ENCODE results near the gene DNAJC8. TPM values are rescaled to one million over a fixed set of nuclear protein-coding genes. Genes with fewer than 3 reads are reported as not detected.

DNAJC8 gene
- total RNA-seq, 1 experiment from 2014 or later: 60.0 TPM

DNA sequence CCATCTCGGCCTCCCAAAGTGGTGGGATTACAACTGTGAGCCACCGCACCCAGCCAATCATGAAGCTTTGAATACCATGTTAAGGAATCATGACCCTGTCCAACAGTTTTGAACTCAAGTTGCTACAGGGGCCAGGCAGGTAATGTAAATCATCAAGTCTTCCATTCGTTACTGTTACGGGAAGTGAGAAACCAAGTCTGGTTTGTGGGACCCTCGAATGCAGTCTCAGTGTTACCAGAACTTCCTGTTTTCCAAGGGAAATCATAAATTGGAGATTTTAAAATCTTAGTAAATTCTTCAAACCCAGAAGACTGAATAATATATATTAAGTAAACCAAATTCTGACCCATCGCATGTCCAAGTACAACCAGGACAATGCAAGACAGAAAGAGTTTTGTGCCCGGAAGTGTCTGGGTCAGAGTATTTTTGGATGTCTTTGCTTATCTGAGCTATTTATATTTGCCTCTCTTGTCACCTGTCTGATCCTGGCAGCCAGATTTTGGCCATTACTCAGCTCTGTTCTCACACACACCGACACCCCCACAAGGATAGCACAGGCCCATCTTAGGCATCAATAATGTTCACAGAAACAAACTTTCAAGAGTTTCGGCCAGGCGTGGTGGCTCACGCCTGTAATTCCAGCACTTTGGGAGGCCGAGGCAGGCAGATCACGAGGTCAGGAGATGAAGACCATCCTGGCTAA lies 11.9 kb upstream of the DNAJC8 start:
- peaks cover 26% of the 10 kb centered on the region for H3K36me3 Mint-ChIP-seq (ENCODE audit: insufficient read depth, unreplicated experiment)

DNA sequence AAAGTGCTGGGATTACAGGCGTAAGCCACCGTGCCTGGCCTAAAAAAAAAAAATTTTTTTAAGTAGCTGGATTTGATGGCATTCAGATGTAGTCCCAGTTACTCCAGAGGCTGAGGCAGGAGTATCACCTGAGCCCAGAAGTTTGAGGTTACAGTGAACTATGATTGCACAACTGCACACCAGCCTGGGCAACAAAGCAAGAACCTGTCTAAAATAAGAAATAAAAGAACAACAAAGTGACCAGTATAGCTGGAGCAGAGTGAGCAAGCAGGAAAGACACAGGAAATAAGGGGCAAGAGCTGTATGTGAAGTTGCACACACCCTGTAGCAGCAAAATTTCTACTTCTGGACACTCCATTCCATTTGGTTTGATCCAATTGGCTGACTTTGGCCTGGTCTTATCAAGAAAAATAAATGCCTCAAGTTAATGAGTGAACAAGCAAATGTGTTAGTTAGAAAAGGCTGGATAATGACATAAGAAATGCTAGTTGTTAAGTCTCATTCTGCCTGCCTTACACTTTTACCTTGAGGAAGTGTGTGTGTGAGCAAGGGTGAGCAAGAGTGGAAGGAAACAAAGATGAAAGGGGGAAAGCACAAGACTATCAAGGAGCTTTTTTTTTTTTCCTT lies 11.0 kb upstream of the DNAJC8 start:
- intact Hi-C loops (cut with micrococcal nuclease): no loop called here
- Mint-ChIP-seq H3K36me3 (ENCODE audit: insufficient read depth, unreplicated experiment) (peaks cover 33% of the 10 kb centered on the region), H3K27ac (ENCODE audit: low read depth, unreplicated experiment) (no peak overlapping the region), H3K9me3 (ENCODE audit: unreplicated experiment) (no peaks in the 10 kb centered on the region), H3K27me3 (ENCODE audit: insufficient read depth, unreplicated experiment) (no peaks in the 10 kb centered on the region), H3K4me1 (ENCODE audit: insufficient read depth, unreplicated experiment) (peaks cover 36% of the 10 kb centered on the region), H3K4me3 (ENCODE audit: unreplicated experiment) (no peak overlapping the region)
- BruUV-seq (replicated peaks): no TSS peak
- POLR2A ChIA-PET: interaction anchor here (0.7 to 12.1 kb wide), 9 partner anchors 9 to 558 kb away, joined by 3 to 362 read pairs (median 4); partner anchors contain the start of genes ATP5IF1, DNAJC8, SESN2 and TAF12
- DNase-seq (ENCODE audit: unreplicated experiment): peak; percentile 41
- TF ChIP-seq, protein P1, sequence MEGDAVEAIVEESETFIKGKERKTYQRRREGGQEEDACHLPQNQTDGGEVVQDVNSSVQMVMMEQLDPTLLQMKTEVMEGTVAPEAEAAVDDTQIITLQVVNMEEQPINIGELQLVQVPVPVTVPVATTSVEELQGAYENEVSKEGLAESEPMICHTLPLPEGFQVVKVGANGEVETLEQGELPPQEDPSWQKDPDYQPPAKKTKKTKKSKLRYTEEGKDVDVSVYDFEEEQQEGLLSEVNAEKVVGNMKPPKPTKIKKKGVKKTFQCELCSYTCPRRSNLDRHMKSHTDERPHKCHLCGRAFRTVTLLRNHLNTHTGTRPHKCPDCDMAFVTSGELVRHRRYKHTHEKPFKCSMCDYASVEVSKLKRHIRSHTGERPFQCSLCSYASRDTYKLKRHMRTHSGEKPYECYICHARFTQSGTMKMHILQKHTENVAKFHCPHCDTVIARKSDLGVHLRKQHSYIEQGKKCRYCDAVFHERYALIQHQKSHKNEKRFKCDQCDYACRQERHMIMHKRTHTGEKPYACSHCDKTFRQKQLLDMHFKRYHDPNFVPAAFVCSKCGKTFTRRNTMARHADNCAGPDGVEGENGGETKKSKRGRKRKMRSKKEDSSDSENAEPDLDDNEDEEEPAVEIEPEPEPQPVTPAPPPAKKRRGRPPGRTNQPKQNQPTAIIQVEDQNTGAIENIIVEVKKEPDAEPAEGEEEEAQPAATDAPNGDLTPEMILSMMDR (IDR thresholded peaks at IDR 0.05; ENCODE audit: unreplicated experiment): no peak
- CTCF ChIA-PET: interaction anchor here (0.7 kb wide), 1 partner anchor 16 kb away, joined by 3 read pairs; the partner anchor contains the start of gene SESN2

More for the DNA sequence above, 11.9 kb upstream of the DNAJC8 start:
- Mint-ChIP-seq H3K27me3 (ENCODE audit: insufficient read depth, unreplicated experiment) (no peaks in the 10 kb centered on the region), H3K9me3 (ENCODE audit: unreplicated experiment) (no peaks in the 10 kb centered on the region), H3K27ac (ENCODE audit: low read depth, unreplicated experiment) (no peak overlapping the region), H3K4me3 (ENCODE audit: unreplicated experiment) (no peak overlapping the region), H3K4me1 (ENCODE audit: insufficient read depth, unreplicated experiment) (peaks cover 45% of the 10 kb centered on the region)
- CTCF ChIA-PET: interaction anchor here (0.7 kb wide), 1 partner anchor 15 kb away, joined by 3 read pairs; the partner anchor contains the start of gene SESN2
- POLR2A ChIA-PET: interaction anchor here (0.7 to 12.1 kb wide), 8 partner anchors 8 to 1908 kb away, joined by 3 to 362 read pairs (median 8); partner anchors contain the start of genes ATP5IF1, DNAJC8, MED18 and SESN2
- BruUV-seq (replicated peaks): no TSS peak
- intact Hi-C loops (cut with micrococcal nuclease): loop anchor here (5.0 kb wide), 2 partner anchors 163 to 273 kb away; no protein-coding TSS in a partner anchor
- TF ChIP-seq, protein P1 (IDR thresholded peaks at IDR 0.05; ENCODE audit: unreplicated experiment): no peak
- DNase-seq (ENCODE audit: unreplicated experiment): no peak

DNA sequence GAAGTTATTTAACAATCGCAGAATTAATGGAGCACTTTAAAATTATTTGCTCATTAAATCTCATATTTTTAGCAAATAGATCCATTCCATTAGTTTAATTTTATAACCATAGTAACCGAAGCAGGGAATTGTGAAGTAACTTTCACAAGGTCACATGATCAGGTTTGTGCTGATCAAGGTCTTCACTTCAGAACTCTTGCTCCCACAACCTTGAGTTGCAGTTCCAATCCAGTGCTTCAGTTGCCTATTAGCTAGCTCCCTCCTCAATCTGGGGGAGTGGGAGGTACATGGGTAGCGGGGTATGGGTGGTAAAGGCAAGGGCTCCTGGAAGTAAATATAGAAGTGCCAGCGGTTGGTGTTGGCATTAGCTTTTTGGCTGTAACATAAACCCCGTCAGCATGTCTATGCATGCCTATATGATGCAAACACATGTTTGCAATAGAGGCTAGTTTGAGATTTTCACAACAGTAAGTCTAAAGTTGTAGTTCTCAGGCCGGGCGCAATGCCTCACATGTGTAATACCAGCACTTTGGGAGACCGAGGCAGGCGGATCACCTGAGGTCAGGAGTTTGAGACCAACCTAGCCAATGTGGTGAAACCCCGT lies 8.9 kb upstream of the DNAJC8 start:
- TF ChIP-seq, protein P1 (IDR thresholded peaks at IDR 0.05; ENCODE audit: unreplicated experiment): no peak
- Mint-ChIP-seq H3K9me3 (ENCODE audit: unreplicated experiment) (no peaks in the 10 kb centered on the region), H3K27me3 (ENCODE audit: insufficient read depth, unreplicated experiment) (no peaks in the 10 kb centered on the region), H3K27ac (ENCODE audit: low read depth, unreplicated experiment) (peak overlapping the region; percentile 49), H3K36me3 (ENCODE audit: insufficient read depth, unreplicated experiment) (peaks cover 33% of the 10 kb centered on the region), H3K4me3 (ENCODE audit: unreplicated experiment) (peak overlapping the region; percentile 41), H3K4me1 (ENCODE audit: insufficient read depth, unreplicated experiment) (peaks cover 19% of the 10 kb centered on the region)
- intact Hi-C loops (cut with micrococcal nuclease): no loop called here
- peak; percentile 89 for DNase-seq (ENCODE audit: unreplicated experiment)
- POLR2A ChIA-PET: interaction anchor here (0.5 to 12.1 kb wide), 13 partner anchors 7 to 340 kb away, joined by 3 to 362 read pairs (median 4); partner anchors contain the start of genes ATP5IF1, DNAJC8, EYA3 and MED18
- BruUV-seq (replicated peaks): no TSS peak
- CTCF ChIA-PET: interaction anchor here (0.6 kb wide), 1 partner anchor 112 kb away, joined by 3 read pairs; no protein-coding TSS in a partner anchor

DNA sequence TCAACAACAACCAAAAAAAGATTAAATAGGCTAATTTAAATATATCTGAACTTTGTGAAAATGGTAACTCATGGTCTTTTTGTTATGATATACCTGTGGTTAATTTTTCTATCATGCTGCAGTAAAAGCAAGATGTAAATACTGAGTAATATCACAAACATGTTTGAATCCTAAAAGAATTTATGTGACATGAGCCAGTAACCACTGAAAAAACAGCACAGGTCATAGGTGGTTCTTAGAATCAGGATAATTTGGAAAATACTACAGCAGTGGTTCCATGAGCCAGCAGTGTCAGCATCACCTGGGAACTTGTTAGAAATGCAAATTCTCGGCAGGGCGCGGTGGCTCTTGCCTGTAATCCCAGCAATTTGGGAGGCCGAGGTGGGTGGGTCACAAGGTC lies 7.2 kb upstream of the DNAJC8 start:
- H3K4me1 Mint-ChIP-seq (ENCODE audit: insufficient read depth, unreplicated experiment): peaks cover 12% of the 10 kb centered on the region
- no peak overlapping the region for H3K4me3 Mint-ChIP-seq (ENCODE audit: unreplicated experiment)
- intact Hi-C loops (cut with micrococcal nuclease): no loop called here
- TF ChIP-seq, protein P1 (IDR thresholded peaks at IDR 0.05; ENCODE audit: unreplicated experiment): no peak
- DNase-seq (ENCODE audit: unreplicated experiment): no peak
- H3K9me3 Mint-ChIP-seq (ENCODE audit: unreplicated experiment): no peaks in the 10 kb centered on the region
- ChIA-PET POLR2A (interaction anchor here (1.2 to 11.6 kb wide), 3 partner anchors 6 to 268 kb away, joined by 5 to 314 read pairs (median 17); partner anchors contain the start of gene EYA3), CTCF (no interaction called here)
- H3K27me3 Mint-ChIP-seq (ENCODE audit: insufficient read depth, unreplicated experiment): no peaks in the 10 kb centered on the region
- BruUV-seq (replicated peaks): no TSS peak
- no peak overlapping the region for H3K27ac Mint-ChIP-seq (ENCODE audit: low read depth, unreplicated experiment)
- peaks cover 28% of the 10 kb centered on the region for H3K36me3 Mint-ChIP-seq (ENCODE audit: insufficient read depth, unreplicated experiment)

Data from MCF 10A (cell line).